CD4-positive, alpha-beta T cell treated with Interleukin-2 at 100 ng/mL for 4 hours (primary cell): ENCODE measurements around the gene FUT8.
A peak's percentile ranks its signal among the peaks of the same experiment; 100 is the strongest.

ENCODE experiments used
- DNase-seq: peaks from one replicate; pipeline ENCODE4 v3.0.0-alpha.2; 2020; ENCODE audit warnings: low spot score

Gene FUT8

DNA sequence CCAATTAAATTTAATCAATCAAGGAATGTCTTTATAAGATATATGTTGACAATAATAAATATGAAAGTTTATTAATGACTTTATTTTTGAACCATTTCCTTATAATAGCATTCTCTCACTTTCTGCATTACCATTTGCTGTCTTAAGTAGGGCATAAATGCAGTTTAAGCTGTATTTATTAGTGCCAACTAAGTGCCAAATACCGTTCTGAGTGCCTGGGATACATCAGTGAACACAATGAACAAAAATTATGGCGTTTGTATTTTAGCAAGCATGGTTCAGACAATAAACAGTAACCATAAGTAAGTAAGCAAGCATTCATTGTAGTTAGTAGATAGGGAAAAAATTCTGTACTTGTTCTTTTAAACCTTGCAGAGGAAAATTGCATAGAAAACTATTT is 145.8 kb downstream of the FUT8 start:
- DNase-seq: no peak

GRCh38 chr14:65560340-65561027 is 148.0 kb downstream of the FUT8 start:
- no peak for DNase-seq

DNA sequence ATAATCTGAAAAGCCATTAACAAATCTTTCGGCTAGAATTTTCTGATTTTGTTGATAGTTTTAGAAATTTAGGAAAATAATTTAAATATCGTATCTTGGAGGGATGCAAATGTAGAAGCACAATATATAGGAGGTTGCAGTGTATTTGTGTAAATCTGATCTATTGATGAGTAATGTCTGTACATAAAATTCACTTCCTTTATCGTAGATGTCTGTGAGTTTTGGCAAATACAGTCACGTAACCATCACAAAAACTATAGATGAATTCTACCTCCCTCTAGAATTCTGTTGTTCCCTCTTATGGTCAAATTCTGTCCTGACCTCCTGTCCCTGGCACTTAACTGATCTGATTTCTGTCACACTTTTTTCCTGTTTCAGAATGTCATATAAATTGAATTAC is 151.8 kb downstream of the FUT8 start:
- no peak for DNase-seq

DNA sequence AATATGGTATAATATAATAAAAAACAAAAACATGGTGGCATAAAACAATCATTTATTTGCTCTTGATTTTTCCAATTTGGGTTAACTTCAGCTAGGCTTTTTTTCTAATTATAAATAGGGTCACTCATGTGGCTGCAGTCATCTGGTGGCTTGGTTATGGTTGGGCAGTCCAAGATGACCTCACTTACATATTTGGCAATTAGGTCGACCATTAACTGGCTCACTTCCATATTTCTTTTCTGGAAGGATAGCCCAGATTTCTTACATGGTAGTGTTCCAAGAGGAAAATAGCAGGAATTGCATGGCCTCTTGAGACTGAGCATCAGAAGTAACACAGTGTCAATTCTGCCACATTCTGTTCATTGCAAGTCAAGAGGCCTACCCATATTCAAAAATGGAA is 153.4 kb downstream of the FUT8 start:
- no peak for DNase-seq

DNA sequence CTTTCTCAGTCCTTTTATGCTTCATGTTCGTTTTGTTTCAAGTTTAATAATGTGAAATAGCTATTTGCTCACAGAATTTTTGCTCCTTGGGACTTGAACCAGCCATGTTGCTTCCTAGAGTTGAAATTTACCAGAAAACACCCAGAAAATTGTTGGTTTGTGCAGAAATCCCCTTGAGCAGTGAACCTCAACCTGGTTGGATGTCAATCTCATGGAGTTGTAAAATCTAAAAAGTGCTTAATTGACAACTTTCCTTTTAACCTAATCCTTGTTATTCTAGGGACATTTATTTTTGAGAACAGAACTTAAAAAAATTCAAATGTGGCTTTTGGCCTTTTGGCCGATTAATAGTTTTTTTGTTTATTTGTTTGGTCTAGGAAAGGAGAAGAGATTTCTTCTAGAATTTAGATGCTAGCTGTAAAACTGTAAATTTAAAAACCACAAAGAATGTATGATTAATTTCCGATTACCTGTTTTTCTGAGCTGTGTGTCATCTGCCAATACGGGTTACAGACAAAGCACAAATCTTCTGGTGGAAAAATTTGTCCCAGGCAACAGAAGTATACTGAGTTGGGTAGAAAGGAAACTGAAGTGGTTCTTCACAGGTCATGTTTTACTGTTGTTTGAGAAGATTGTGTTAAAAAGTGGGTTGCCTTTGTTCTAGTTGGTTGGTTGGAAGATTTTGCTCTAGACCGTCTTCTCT is 154.4 kb downstream of the FUT8 start:
- DNase-seq: peak; percentile 32

- DNase-seq: no peak
These were observed 162.1 kb downstream of the FUT8 start for GRCh38 chr14:65574611-65575010.

DNA sequence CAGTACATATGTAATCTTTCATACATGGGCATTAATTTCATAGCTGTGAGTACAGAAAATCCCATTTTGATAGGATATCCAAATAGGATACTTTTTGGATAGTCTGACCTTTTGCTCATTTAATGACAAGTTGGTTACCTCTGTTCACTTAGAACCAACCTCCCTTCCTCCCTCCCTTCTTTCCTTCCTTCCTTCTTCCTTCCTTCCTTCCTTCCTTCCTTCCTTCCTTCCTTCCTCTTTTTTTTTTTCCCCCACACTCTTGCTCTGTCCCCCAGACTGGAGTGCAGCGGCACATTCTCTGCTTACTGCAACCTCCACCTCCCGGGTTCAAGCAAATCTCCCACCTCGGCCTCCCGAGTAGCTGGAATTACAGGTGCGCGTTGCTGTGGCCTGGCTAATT is 162.9 kb downstream of the FUT8 start:
- no peak for DNase-seq

DNA sequence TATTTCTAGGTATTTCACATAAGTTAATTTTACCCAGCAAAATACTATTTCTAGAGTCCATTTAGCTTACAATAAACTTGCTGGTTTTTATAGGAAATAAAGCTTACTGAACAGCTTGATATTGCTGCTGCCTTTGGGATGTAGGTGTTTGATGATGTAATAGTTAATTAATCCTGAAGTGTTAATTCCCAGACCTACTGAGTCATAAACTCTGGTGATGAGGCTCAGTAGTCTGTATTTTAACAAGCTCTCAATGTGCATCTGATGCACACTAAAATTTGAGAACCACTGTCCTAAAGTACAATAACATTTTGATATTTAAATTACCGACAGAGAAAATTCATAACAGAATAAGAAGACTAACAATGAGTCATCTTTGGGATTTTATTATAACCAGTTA is 168.4 kb downstream of the FUT8 start:
- DNase-seq: no peak

GRCh38 chr14:65581378-65581777 is 168.8 kb downstream of the FUT8 start:
- no peak for DNase-seq

DNA sequence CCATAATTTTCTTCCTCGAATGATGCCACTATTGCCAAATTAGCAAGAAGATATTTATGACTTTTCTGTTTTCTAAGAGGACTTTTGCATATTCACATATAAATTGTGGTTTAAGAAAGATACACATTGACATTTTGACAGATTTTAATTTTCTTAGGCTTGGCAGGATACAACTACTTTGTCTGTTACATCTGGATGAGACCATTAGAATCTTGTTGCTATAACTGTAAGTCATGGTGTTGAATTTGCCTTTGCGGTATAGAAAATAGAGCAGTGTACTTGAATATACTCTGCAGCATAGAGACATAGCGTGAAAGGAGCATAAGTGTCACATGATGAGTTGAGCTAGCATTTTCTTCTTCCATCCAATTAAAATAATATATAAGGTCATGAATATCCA is 169.3 kb downstream of the FUT8 start:
- no peak for DNase-seq

- DNase-seq: no peak
These were observed 172.7 kb downstream of the FUT8 start for GRCh38 chr14:65585216-65585615.

GRCh38 chr14:65588426-65589140 is 176.1 kb downstream of the FUT8 start:
- no peak for DNase-seq

- DNase-seq: no peak
These were observed 181.8 kb downstream of the FUT8 start for GRCh38 chr14:65594153-65594881.

DNA sequence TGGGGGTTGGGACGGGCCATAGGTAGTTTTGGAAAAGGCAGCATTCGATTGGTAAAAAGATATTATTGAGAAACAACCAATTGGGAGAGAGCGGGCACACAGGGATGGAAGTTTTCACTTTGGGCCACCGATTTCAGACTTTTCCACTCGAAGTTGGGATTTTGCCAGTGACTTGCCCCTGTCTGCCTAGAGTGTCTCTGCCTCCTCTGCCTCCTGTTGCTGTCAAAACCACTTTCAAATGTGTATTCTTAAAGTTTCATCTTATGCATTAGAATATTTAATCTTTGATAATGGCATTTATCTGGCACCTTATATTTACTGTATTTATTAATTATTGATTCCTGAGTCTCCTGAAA is 182.3 kb downstream of the FUT8 start:
- DNase-seq: no peak

- no peak for DNase-seq
These were observed 186.8 kb downstream of the FUT8 start for GRCh38 chr14:65599375-65599774.

- DNase-seq: no peak
These were observed 188.2 kb downstream of the FUT8 start for GRCh38 chr14:65600742-65601141.

GRCh38 chr14:65604535-65604934 is 192.0 kb downstream of the FUT8 start:
- no peak for DNase-seq

- peak; percentile 7 for DNase-seq
These were observed 192.4 kb downstream of the FUT8 start for GRCh38 chr14:65604936-65605335.

DNA sequence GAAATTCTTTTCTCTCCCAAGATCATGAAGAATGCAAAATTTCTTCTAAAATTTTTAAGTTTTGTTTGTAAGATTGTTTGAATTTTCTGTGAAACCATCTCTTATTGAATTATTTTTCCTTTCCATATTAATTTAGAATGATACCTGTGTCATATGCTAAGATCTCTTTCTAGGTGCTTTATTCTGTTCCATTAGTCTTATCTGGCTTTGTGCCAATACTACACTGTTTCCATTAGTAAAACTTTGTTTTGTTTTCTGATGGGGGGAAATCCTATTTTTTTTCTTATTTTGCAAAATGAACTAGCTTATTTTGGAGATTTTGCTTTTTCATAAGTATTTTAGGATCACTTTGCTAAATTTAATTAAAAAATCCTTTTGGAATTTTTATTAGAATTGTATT is 193.9 kb downstream of the FUT8 start:
- DNase-seq: no peak

- no peak for DNase-seq
These were observed 200.7 kb downstream of the FUT8 start for GRCh38 chr14:65613131-65613650.

- no peak for DNase-seq
These were observed 206.5 kb downstream of the FUT8 start for GRCh38 chr14:65618996-65619395.

DNA sequence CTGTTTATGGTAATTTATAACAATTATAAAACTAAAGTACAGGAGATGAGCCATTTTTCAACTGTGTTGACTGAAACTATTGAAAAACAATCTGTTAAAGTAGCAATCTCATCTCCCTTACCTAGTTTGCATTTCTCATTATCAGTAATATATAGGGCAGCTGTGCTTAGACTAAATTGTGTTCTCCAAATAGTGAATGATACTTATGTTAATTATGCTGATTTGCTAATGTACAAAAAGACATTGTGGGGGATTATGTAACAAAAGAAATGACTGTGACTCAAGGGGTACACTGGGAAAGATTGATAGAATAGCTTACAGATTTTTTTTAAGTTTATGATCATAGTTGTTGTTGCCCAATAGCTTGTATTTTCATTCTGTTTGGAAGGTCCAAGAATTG is 207.7 kb downstream of the FUT8 start:
- DNase-seq: no peak
